ENCODE results near the gene C1QTNF9.
"Not testable (repeated sequence)": the region's sequence is repeated elsewhere in the genome, so short reads cannot be mapped to it uniquely, and the experiment has no call there.

Gene C1QTNF9, protein sequence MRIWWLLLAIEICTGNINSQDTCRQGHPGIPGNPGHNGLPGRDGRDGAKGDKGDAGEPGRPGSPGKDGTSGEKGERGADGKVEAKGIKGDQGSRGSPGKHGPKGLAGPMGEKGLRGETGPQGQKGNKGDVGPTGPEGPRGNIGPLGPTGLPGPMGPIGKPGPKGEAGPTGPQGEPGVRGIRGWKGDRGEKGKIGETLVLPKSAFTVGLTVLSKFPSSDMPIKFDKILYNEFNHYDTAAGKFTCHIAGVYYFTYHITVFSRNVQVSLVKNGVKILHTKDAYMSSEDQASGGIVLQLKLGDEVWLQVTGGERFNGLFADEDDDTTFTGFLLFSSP

DNA sequence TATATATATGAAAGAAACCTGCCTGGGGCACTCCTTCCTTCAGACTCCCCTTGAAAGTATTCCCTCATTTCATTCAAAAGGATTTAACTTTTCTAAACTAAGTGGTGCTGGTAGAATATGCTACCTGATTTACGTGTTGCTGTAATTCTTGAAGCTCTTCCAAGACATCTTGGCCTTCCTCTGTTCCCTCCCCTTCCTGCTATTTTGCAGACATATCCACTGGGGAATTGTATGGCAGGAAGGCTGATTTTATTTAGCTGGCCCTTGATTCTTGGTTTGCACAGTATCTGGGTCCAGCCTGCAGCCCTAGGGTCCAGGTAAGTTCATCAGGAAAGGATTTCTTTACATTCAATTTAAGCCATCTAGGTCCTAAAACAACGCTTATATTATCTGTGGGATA, at the start of gene C1QTNF9:
Gene C1QTNF9 (plus strand): TSS at position 281 of the 400 bp plus-strand sequence. CDS start 6,424 bp downstream, outside the sequence.
- not testable (repeated sequence) for H3K4me3 ChIP-seq (ENCODE audit: low read depth, low read length); DNase-seq (ENCODE audit: low read depth)

DNA sequence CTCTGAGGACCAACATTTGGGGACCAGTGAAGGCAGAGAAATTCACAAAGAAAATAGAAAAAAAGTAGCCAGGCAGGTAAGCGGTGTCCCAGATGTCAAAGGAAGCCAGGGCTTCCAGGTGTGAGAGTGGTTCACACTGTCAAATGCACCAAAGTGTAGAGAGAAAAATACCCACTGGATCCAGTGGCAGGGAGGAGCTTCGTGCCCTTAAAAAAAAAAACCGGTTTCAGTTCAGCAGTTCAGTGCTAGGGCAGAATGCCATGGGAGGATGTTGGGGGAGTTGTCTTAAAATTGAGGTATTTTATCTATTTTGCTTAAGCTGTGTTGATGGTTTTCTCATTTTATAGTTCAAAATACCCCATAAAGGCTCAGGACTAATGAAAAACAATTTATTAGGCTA, 47.8 kb upstream of the C1QTNF9 start:
- DNase-seq (ENCODE audit: low read depth) = no peak
- H3K4me3 ChIP-seq (ENCODE audit: low read depth, low read length) = no peak overlapping the region
- TF ChIP-seq, protein P1, sequence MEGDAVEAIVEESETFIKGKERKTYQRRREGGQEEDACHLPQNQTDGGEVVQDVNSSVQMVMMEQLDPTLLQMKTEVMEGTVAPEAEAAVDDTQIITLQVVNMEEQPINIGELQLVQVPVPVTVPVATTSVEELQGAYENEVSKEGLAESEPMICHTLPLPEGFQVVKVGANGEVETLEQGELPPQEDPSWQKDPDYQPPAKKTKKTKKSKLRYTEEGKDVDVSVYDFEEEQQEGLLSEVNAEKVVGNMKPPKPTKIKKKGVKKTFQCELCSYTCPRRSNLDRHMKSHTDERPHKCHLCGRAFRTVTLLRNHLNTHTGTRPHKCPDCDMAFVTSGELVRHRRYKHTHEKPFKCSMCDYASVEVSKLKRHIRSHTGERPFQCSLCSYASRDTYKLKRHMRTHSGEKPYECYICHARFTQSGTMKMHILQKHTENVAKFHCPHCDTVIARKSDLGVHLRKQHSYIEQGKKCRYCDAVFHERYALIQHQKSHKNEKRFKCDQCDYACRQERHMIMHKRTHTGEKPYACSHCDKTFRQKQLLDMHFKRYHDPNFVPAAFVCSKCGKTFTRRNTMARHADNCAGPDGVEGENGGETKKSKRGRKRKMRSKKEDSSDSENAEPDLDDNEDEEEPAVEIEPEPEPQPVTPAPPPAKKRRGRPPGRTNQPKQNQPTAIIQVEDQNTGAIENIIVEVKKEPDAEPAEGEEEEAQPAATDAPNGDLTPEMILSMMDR (conservative IDR thresholded peaks at IDR 0.05; ENCODE audit: low read depth, low read length) = no peak

DNA sequence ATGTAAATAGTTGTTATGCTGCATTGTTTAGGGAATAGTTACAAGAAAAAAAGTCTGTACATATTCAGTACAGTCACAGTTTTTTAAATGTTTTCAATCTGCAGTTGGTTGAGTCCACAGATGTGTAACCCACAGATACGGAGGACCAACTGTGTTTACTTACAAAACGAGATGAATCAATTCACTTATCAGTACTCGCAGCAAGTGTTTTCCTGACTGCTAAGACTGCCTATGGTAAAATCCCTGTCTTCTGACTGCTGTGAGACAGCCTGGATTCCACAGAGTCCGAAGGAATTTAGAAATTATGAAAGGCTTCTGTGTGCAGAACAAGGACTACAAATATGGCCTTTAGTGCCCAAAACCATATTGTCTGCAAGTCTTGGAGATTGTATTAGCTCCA, 45.7 kb upstream of the C1QTNF9 start:
- TF ChIP-seq, protein P1 (conservative IDR thresholded peaks at IDR 0.05; ENCODE audit: low read depth, low read length) = no peak
- peak; percentile 86 for DNase-seq (ENCODE audit: low read depth)
- no peak overlapping the region for H3K4me3 ChIP-seq (ENCODE audit: low read depth, low read length)

DNA sequence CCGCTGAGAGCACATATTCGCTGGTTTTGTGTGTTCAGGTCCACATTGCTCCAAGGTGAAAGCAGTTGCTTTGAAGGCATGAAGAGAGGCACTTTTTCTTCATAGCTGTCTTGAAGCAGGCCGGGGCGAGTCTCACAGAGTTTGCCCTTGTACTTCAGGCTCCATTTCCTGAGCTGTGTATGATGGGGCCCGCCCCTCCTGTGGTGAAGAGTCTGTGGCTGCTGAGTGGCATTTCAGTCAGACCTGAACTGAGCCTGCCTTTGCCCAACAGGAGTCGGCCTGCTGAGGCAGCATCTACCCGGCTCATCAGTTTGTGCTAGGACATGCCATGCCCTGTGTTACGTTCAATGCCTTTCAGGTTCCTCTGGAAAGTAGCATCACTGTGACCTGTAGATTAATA, 44.4 kb upstream of the C1QTNF9 start:
- no peak overlapping the region for H3K4me3 ChIP-seq (ENCODE audit: low read depth, low read length)
- TF ChIP-seq, protein P1 (conservative IDR thresholded peaks at IDR 0.05; ENCODE audit: low read depth, low read length) = no peak
- DNase-seq (ENCODE audit: low read depth) = no peak

DNA sequence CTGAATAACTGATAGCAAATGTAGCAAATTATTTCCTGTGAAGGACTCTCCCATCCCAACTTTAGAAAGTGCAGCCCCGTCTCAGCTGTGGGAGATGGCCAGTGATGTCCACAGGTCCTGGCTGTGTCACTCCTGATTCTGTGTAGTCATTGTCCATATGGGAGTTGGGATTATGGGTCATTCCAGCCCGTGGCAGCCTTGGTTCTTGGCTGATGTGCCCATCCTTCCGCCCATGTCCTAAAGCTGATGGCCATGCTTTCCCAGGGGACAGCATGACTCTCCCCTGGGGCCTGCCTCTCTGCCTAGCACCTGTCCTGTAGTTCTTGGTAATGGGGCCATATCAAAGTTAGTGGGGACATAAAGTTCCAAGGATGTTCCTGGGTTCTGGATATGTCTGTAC, 43.9 kb upstream of the C1QTNF9 start:
- H3K4me3 ChIP-seq (ENCODE audit: low read depth, low read length) = no peak overlapping the region
- no peak for DNase-seq (ENCODE audit: low read depth)
- TF ChIP-seq, protein P1 (conservative IDR thresholded peaks at IDR 0.05; ENCODE audit: low read depth, low read length) = no peak

DNA sequence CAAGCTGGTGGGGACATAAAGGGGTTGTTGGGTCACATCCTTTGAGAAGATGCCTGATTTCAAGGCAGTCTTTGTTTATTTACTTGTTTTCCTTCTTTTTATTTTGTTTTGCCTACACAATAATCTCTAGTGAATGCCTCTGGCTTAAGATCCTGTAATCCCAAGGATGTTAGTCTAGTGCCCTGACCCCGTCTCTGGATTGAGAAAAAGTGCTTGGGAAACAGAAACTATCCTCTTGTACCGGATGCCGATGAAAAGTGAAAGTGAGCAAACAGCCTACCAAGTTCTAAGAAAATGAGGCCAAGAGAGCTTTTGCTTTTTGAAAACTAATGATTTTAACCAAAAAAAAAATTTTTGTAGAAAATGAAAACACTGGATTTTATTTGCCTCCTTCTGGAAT, 42.1 kb upstream of the C1QTNF9 start:
- no peak overlapping the region for H3K4me3 ChIP-seq (ENCODE audit: low read depth, low read length)
- peak; percentile 42 for DNase-seq (ENCODE audit: low read depth)
- TF ChIP-seq, protein P1 (conservative IDR thresholded peaks at IDR 0.05; ENCODE audit: low read depth, low read length) = no peak

DNA sequence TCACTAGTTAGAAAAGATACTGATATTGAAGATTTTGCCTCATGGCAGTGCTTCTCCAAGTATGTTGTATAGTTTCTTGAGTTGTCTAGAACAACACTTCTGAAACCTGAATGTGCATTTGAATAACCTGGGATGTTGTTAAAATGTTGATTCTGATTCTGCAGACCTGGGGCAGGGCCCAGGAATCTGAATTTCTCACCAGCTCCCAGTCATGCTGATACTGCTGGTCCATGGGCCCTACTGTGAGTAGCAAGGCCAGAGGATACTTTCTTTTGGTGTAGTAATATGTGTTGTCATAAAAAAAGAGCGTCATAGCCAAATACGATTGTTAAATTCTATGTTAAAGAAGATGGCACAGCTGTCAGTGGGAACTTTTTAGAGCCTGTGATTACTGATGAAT, 41.6 kb upstream of the C1QTNF9 start:
- no peak overlapping the region for H3K4me3 ChIP-seq (ENCODE audit: low read depth, low read length)
- no peak for DNase-seq (ENCODE audit: low read depth)
- TF ChIP-seq, protein P1 (conservative IDR thresholded peaks at IDR 0.05; ENCODE audit: low read depth, low read length) = no peak

Measured in choroid plexus epithelial cell (primary cell).